ENCODE measurements around the gene LIMS2.

DNA sequence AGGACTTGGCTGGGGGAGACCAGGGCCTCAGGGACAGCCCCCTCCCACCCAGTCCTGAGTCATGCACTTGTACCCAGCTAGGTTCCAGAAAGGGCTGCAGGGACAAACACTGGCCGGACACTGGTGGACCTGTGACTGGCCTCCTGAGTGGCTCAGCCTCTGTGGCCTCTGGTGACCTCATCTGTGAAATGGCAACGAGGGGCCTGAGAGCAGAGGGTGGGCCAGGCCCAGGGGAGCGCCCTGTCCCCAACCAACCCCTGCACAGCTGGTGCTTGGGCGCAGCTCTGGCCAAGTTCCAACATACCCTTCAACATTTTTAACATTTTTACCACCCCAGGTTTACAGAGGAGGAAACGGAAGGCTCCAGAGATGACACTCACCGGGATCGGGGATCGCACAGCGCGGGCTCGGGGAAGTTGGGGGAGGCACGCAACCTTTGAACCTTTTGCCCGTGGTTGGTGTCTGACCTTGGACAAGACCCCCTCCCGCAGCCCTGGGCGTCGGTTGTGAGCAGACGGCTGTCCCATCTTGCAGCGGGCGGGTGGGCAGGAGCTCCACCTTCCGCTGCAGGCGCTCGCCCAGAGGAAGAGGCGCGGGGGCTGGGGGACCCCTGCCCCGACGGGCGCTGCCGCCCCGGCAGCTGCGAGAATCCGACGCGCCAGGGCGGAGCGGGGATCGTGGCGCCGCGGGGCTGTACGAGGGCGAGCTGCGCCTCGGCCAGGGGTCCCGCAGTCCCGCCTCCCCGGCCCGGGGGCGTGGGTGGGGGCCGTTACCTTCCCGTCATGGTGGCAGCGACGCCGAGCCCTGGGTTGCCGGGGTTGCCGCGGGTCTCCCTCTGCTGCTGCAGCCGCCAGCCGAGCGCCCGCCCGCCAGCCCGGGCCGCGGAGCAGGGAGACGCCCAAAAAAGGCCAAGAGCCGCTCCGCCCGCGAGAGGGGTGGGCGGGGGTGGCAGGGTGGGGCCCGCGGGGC, 805 bp downstream of the LIMS2 start:
- TF ChIP-seq, protein P1, sequence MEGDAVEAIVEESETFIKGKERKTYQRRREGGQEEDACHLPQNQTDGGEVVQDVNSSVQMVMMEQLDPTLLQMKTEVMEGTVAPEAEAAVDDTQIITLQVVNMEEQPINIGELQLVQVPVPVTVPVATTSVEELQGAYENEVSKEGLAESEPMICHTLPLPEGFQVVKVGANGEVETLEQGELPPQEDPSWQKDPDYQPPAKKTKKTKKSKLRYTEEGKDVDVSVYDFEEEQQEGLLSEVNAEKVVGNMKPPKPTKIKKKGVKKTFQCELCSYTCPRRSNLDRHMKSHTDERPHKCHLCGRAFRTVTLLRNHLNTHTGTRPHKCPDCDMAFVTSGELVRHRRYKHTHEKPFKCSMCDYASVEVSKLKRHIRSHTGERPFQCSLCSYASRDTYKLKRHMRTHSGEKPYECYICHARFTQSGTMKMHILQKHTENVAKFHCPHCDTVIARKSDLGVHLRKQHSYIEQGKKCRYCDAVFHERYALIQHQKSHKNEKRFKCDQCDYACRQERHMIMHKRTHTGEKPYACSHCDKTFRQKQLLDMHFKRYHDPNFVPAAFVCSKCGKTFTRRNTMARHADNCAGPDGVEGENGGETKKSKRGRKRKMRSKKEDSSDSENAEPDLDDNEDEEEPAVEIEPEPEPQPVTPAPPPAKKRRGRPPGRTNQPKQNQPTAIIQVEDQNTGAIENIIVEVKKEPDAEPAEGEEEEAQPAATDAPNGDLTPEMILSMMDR (IDR thresholded peaks at IDR 0.05 in 8 of 11, conservative IDR thresholded peaks at IDR 0.05 in 3 of 11) = no peak
- TF ChIP-seq POLR2A (IDR thresholded peaks at IDR 0.05) (no peak), POLR2AphosphoS5 (IDR thresholded peaks at IDR 0.05) (peak in 2 of 3 donors; percentile 41 to 53)

Measured in spleen (tissue), 7 donors.